ENCODE results near the gene COL13A1. TPM values are rescaled to one million over a fixed set of nuclear protein-coding genes. Genes with fewer than 3 reads are reported as not detected.

The COL13A1 gene
- total RNA-seq, 1 experiment from 2014 or later: 18.0 TPM

DNA sequence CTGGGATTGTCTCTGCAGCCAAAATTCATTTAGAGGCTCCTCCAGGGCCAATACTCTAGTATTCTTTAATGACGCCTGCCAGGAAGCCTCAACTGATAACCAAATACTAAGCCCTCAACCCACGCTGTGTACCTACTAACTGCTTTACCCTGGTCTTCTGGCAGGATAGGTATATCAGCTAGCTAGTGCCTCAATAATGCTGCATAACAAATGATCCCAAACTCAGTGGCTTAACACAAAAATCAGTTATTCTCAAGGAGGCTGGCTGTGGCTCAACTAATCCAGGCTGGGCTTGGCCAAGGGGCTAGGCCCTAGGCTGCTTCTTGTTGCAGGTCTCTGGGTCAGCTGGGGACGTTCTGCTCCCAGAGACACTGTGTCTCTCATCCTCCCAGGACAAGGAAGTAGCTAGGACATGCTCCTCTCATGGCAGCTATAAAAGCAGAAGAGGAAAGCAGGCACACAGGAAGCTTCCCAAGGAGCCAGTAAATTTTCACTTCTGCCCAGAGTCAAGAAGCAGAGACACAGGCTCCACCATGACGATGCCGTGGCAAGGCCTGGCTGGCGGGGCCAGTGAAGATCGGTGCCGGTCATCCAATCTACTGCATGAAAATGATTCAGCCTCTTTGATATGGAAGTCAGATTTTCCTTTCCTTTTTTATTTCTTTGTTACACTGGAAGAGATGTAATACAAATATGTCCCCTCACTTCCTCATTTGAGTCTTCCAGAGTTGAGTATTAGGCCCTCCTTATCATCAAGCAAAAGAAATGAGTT lies 28.6 kb upstream of the COL13A1 start:
- Histone ChIP-seq H3K4me3 (ENCODE audit: insufficient read depth, low read depth, low read length) (no peak overlapping the region), H3K27me3 (ENCODE audit: control insufficient read depth, insufficient read depth, low read length) (no peaks in the 10 kb centered on the region), H3K36me3 (replicated peaks; ENCODE audit: control insufficient read depth, insufficient read depth, low read length) (no peaks in the 10 kb centered on the region)
- no peak for DNase-seq

DNA sequence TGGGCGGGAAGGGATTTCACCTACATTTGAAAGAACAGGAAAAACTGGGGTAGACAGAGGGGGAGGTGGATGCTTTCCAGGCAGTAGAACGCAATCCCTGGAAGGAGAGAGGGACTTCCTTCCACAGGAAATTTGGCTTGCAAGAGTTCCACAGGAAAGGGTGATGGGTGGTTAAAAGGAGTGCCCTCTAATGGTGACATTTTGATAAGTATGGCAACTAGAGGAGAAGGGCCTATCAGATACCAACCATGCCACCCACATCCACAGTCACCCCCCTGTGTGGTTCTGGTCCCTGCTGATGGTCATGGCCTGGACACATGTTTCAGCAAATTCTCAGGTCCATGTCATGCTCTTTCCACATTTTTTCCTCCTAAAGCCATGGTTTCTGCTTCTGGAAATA lies 27.1 kb upstream of the COL13A1 start:
- no peak overlapping the region for H3K4me3 ChIP-seq (ENCODE audit: insufficient read depth, low read depth, low read length)
- no peak for DNase-seq
- H3K27me3 ChIP-seq (ENCODE audit: control insufficient read depth, insufficient read depth, low read length): no peaks in the 10 kb centered on the region
- no peaks in the 10 kb centered on the region for H3K36me3 ChIP-seq (replicated peaks; ENCODE audit: control insufficient read depth, insufficient read depth, low read length)

DNA sequence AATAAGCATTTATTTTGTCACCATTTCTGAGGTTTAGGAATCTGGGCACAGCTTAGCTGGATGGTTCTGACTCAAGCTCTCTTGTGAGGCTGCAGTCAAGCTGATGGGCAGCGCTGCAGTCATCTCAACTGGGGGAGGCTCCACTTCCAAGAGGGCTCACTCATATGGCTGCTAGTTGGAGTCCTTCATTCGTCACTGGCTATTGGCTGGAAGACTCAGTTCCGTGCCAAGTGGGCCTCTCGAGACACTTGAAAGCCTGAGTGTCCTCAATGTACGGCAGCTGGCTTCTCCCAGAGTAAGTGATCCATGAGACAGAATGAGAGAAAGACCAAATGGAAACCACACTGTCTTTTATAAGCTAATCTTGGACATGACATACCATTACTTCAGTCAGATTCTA lies 21.6 kb upstream of the COL13A1 start:
- DNase-seq: no peak
- no peak overlapping the region for H3K4me3 ChIP-seq (ENCODE audit: insufficient read depth, low read depth, low read length)
- peaks cover 6% of the 10 kb centered on the region; the same call in 1 of the 2 replicates for H3K27me3 ChIP-seq (ENCODE audit: control insufficient read depth, insufficient read depth, low read length)
- H3K36me3 ChIP-seq (replicated peaks; ENCODE audit: control insufficient read depth, insufficient read depth, low read length): no peaks in the 10 kb centered on the region

DNA sequence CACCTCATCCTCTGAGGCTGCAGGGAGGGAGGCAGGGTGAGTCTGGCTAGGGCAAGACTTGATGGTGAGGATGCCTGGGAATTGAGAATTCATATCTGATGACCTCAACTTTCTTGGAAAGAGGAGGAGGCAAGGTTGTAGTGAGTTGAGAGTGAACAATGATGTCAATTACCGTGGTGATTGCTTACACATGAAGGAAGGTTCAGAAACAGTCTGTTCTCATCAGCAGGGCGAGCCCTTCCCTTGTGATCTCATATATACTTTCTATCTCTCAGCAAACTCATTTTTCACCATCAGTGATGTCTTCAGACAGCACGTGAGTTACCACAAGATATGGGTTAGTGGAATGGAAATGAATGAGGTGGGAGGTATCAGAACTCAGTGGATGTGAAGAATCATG lies 20.1 kb upstream of the COL13A1 start:
- Histone ChIP-seq H3K27me3 (ENCODE audit: control insufficient read depth, insufficient read depth, low read length) (peaks cover 6% of the 10 kb centered on the region; the same call in 1 of the 2 replicates), H3K4me3 (ENCODE audit: insufficient read depth, low read depth, low read length) (no peak overlapping the region), H3K36me3 (replicated peaks; ENCODE audit: control insufficient read depth, insufficient read depth, low read length) (no peaks in the 10 kb centered on the region)
- DNase-seq: no peak

DNA sequence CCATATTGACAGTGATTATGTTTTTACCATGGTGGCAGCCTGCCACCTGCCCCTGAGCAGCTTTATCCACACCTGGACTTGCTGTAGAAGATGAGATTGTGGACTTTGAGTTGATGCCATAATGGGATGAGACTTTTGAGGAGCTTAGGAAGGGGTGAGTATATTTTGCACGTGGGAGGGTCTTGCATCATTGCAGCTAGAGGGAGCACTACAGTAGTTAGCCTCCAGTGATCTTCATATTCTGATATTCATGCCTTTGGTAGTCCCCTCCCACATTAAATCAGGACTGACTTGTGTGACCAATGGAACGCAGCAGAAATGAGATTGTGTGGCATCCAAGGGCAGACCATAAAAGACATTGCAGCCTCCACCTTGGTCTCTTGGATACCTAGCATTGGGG lies 18.2 kb upstream of the COL13A1 start:
- peaks cover 6% of the 10 kb centered on the region; the same call in 1 of the 2 replicates for H3K27me3 ChIP-seq (ENCODE audit: control insufficient read depth, insufficient read depth, low read length)
- H3K4me3 ChIP-seq (ENCODE audit: insufficient read depth, low read depth, low read length): no peak overlapping the region
- no peak for DNase-seq
- H3K36me3 ChIP-seq (replicated peaks; ENCODE audit: control insufficient read depth, insufficient read depth, low read length): no peaks in the 10 kb centered on the region

DNA sequence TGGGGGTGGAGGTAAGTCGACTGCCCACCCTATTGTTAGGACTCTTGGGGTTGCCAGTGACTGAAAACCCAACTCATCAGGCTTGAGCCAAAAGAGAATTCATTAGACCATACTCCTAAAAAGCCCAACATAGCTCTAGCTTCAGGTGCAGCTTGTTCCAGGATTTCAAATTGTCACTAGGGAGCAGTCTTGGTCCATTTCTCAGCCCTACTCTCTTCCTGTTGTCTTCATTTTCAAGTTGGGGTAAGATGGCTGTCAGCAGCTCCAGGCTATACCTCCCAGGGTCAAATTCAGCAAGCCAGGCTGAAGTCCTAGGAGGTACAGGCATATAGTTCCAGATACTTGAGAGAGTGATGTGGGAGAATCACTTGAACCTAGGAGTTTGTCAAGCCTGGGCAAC lies 14.9 kb upstream of the COL13A1 start:
- Histone ChIP-seq H3K4me3 (ENCODE audit: insufficient read depth, low read depth, low read length) (no peak overlapping the region), H3K36me3 (replicated peaks; ENCODE audit: control insufficient read depth, insufficient read depth, low read length) (no peaks in the 10 kb centered on the region), H3K27me3 (ENCODE audit: control insufficient read depth, insufficient read depth, low read length) (peaks cover 3% of the 10 kb centered on the region; the same call in 1 of the 2 replicates)
- DNase-seq: no peak

DNA sequence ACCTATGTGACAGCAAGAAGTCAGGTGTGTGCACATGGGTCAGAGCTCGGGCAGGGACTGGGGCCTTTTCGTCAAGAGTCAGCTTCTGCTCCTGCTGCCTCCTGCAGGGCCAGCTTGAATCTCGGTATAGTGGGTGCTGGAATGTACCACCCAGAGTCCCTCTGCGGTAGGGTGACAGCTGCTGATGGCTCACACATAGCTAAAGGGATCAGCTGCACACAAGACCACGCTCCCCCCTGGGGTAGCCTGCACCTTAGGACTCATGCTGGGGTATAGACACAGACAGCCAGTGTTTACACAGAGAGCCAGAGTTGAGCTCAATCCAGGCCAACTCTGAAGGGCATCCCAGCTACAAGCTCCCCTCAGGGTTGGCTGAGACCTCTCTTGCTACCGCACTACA lies 14.0 kb upstream of the COL13A1 start:
- no peaks in the 10 kb centered on the region for H3K36me3 ChIP-seq (replicated peaks; ENCODE audit: control insufficient read depth, insufficient read depth, low read length)
- DNase-seq: no peak
- no peak overlapping the region for H3K4me3 ChIP-seq (ENCODE audit: insufficient read depth, low read depth, low read length)
- H3K27me3 ChIP-seq (ENCODE audit: control insufficient read depth, insufficient read depth, low read length): no peaks in the 10 kb centered on the region; the same call in 1 of the 2 replicates

DNA sequence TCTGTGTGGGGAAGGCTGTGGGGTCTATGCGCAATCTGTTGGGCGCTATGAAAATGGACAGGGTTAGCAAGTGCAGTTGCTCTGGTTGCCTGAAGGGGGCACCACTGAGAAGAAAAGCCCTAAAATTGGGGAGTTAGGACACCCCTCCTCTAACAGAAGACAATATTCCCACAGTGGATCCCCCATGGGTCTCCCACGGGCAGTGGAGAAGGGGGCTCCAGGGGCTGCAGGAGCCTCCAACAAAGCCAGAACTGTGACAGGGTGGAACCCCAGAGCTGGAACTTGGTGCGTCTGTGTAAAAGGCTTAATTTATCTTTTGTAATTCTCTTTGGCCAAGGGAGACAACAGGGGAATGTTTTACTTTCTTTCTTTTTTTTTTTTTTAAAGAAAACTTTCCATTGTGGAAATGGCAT lies 12.5 kb upstream of the COL13A1 start:
- Histone ChIP-seq H3K4me3 (ENCODE audit: insufficient read depth, low read depth, low read length) (no peak overlapping the region), H3K27me3 (ENCODE audit: control insufficient read depth, insufficient read depth, low read length) (no peaks in the 10 kb centered on the region; the same call in 1 of the 2 replicates), H3K36me3 (replicated peaks; ENCODE audit: control insufficient read depth, insufficient read depth, low read length) (no peaks in the 10 kb centered on the region)
- DNase-seq: no peak

DNA sequence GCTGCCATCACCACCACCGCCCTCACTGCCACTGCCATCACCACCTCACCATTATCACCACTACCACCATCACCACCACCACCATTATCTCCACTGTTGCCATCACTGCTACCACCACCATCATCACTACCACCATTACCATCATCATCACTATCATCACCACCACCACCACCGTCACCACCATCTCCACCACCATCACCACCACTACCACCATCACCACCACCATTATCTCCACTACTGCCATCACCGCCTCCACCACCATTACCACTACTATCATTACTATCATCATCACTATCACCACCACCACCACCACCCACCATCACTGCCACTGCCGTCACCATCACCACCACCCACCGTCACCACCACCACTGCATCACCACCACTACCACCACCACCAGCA lies 9.9 kb upstream of the COL13A1 start:
- no peak overlapping the region for H3K4me3 ChIP-seq (ENCODE audit: insufficient read depth, low read depth, low read length)
- H3K27me3 ChIP-seq (ENCODE audit: control insufficient read depth, insufficient read depth, low read length): no peaks in the 10 kb centered on the region; the same call in 1 of the 2 replicates
- no peaks in the 10 kb centered on the region for H3K36me3 ChIP-seq (replicated peaks; ENCODE audit: control insufficient read depth, insufficient read depth, low read length)
- DNase-seq: no peak

DNA sequence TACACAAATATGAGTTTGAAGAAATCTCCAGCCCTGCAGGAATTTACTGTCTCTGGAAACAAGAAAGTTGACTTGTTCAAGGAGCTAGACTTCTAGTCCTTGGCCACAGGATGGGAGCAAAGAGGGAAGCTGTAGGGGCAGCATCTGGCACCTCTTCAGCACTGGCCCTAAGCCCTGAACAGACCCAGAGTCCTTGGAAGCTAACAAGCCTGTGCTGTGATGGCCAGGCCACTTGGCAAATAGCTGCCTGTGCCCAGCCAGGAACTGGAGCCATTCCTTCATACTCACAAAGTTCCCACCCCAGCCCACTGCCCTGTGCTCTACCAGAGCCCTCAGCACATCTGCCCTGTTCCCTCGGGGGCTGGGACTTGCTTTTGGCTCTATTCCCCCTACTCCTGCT lies 9.4 kb upstream of the COL13A1 start:
- H3K4me3 ChIP-seq (ENCODE audit: insufficient read depth, low read depth, low read length): no peak overlapping the region
- H3K27me3 ChIP-seq (ENCODE audit: control insufficient read depth, insufficient read depth, low read length): no peaks in the 10 kb centered on the region; the same call in 1 of the 2 replicates
- no peak for DNase-seq
- H3K36me3 ChIP-seq (replicated peaks; ENCODE audit: control insufficient read depth, insufficient read depth, low read length): no peaks in the 10 kb centered on the region

DNA sequence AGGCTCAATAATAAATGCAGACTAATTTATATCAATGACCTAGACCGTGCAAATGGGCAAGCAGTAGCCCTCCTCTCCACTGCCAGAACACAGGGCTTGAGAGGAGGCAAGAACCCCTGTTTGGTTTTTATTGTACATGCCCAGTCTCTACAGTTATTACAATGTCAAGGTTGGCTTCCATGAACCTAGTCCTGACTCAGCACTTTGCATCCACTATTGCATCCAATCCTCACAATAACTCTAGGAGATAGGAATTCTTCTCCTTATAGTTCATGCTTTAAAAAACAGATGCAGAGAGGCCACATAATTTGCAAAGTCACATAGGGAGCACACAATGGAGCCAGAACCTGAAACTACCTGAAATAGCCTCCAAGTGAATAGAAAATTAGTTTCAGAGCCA lies 7.0 kb upstream of the COL13A1 start:
- no peak for DNase-seq
- Histone ChIP-seq H3K27me3 (ENCODE audit: control insufficient read depth, insufficient read depth, low read length) (no peaks in the 10 kb centered on the region; the same call in 1 of the 2 replicates), H3K36me3 (replicated peaks; ENCODE audit: control insufficient read depth, insufficient read depth, low read length) (no peaks in the 10 kb centered on the region), H3K4me3 (ENCODE audit: insufficient read depth, low read depth, low read length) (no peak overlapping the region)

DNA sequence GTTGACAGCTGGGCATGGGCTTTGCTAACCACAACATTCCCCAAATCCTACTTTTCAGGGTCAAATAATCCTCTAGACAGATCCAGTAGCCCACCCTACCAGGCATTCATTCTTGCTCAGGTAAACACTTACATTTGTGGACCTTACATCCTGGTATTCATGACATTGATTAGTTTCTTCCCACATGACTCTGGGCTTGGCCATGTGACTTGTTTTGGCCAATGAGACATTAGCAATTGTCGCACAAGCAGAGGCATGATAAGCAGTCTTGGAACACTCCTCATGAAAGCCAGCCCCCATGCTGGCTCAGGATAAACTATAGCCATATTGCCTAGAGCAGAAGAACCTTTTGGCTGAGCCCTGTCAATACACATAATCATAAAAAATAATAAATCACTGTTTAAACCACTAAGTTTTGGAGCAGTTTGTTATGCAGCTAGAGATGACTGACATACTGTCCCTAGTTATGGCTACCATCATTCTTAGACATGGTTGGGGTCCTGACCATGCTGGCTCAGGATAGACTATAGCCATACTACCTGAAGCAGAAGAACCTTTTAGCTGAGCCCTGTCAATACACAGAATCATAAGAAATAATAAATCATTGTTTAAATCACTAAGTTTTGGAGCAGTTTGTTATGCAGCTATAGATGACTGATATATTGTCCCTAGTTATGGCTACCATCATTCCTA lies 6.3 kb upstream of the COL13A1 start:
- DNase-seq: no peak
- H3K27me3 ChIP-seq (ENCODE audit: control insufficient read depth, insufficient read depth, low read length): no peaks in the 10 kb centered on the region; the same call in 1 of the 2 replicates
- no peak overlapping the region for H3K4me3 ChIP-seq (ENCODE audit: insufficient read depth, low read depth, low read length)
- H3K36me3 ChIP-seq (replicated peaks; ENCODE audit: control insufficient read depth, insufficient read depth, low read length): no peaks in the 10 kb centered on the region

DNA sequence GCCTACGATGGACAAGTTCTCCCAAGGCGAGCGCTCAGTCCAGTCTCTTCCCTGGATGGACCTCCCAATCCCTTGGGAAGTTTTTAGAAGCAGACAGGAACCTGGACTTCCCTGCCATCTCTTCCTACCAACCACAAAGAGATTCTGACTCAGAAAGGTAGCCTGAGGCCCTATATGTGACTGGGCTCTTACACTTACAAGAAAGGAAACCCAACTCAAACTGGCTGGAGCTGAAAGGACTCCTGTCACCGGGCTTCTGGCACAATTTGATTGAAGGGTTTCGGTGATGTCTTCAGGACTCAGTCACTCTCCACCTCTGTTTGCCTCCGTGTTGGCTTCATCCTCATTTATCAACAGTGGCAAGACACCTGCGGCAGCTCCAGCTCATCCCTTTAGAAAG lies 3.7 kb upstream of the COL13A1 start:
- no peak overlapping the region for H3K4me3 ChIP-seq (ENCODE audit: insufficient read depth, low read depth, low read length)
- DNase-seq: no peak
- no peaks in the 10 kb centered on the region for H3K36me3 ChIP-seq (replicated peaks; ENCODE audit: control insufficient read depth, insufficient read depth, low read length)
- H3K27me3 ChIP-seq (ENCODE audit: control insufficient read depth, insufficient read depth, low read length): peaks cover 10% of the 10 kb centered on the region

DNA sequence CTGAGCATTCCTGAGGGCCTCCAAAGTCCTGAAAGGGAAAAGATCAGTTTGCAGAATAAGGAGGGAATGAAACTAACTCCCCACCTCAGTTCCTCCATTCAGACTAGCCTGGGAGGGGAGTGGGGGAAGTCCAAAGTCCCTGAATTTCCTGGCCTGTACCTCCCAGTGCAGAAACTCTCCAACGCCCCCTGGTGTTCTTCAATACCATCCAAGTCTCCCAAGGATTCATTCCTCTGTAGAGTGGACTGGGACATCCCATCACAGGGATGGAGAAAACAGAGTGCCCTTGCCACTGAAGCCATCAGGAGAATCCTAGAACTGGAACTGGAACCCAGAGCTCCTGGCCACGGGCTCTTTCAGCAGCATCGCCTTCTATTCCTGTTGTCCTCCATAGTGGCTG lies 1.6 kb upstream of the COL13A1 start:
- Histone ChIP-seq H3K36me3 (replicated peaks; ENCODE audit: control insufficient read depth, insufficient read depth, low read length) (no peaks in the 10 kb centered on the region), H3K27me3 (ENCODE audit: control insufficient read depth, insufficient read depth, low read length) (peaks cover 23% of the 10 kb centered on the region), H3K4me3 (ENCODE audit: insufficient read depth, low read depth, low read length) (no peak overlapping the region)
- DNase-seq: peak; percentile 79

DNA sequence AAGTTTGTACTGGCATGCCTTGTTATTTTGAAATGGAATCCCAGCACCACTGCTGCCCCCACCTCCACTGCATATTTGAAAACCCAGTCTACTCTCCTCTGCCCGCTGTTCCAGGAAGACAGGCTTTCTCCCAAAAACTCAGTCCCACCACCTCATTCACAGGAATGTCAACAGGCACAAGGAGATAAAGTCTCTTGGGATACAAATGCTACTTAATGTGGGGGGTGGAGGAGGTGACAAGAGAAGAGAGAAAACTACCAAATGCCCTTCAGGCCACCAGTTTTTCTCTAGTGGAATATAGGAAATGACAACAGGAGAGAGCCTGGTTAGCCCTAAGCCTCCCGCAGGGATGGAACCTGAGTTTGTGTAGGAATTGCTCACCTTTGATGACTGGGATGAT lies 1.0 kb upstream of the COL13A1 start:
- Histone ChIP-seq H3K4me3 (ENCODE audit: insufficient read depth, low read depth, low read length) (no peak overlapping the region), H3K36me3 (replicated peaks; ENCODE audit: control insufficient read depth, insufficient read depth, low read length) (no peaks in the 10 kb centered on the region), H3K27me3 (ENCODE audit: control insufficient read depth, insufficient read depth, low read length) (peaks cover 23% of the 10 kb centered on the region)
- DNase-seq: peak; percentile 7
